ENCODE data around the gene ADGRL3. TPM values are rescaled to one million over a fixed set of nuclear protein-coding genes. Genes with fewer than 3 reads are reported as not detected.

The ADGRL3 gene
- total RNA-seq, 1 donor from 2014 or later: 31.3 TPM

- DNase-seq (ENCODE audit: low read depth) (peak; percentile 64), FAIRE-seq (no peak)
- Histone ChIP-seq H3K79me2 (ENCODE audit: insufficient read depth, low read length) (no peaks in the 10 kb centered on the region), H3K27ac (ENCODE audit: low read depth, low read length) (peak overlapping the region; percentile 59), H3K4me3 (ENCODE audit: insufficient read depth, low read depth, low read length) (no peak overlapping the region), H3K9me3 (ENCODE audit: insufficient read depth, low read depth, low read length) (no peaks in the 10 kb centered on the region), H3K9ac (ENCODE audit: low read length) (peak overlapping the region; percentile 55), H4K20me1 (ENCODE audit: insufficient read depth, low read length) (no peaks in the 10 kb centered on the region), H3K27me3 (ENCODE audit: insufficient read depth, low read length) (no peaks in the 10 kb centered on the region), H3K4me1 (ENCODE audit: insufficient read depth, low read length) (peaks cover 20% of the 10 kb centered on the region), H3K36me3 (ENCODE audit: insufficient read depth, low read length) (no peaks in the 10 kb centered on the region), H3K4me2 (ENCODE audit: low read length) (peak overlapping the region; percentile 77), H2AFZ (ENCODE audit: low read depth, low read length) (peak overlapping the region; percentile 6)
- Mint-ChIP-seq H3K4me3 (ENCODE audit: unreplicated experiment) (no peak overlapping the region), H3K36me3 (ENCODE audit: low read depth, unreplicated experiment) (no peaks in the 10 kb centered on the region), H3K9me3 (ENCODE audit: unreplicated experiment) (no peaks in the 10 kb centered on the region), H3K27ac (ENCODE audit: unreplicated experiment) (peak overlapping the region; percentile 83), H3K27me3 (ENCODE audit: low read depth, unreplicated experiment) (no peaks in the 10 kb centered on the region), H3K4me1 (ENCODE audit: low read depth, unreplicated experiment) (peaks cover 22% of the 10 kb centered on the region)
- no peak for TF ChIP-seq EZH2 (IDR thresholded peaks at IDR 0.05; ENCODE audit: insufficient read depth, low read length)
- TF ChIP-seq CTCF (IDR thresholded peaks at IDR 0.05; ENCODE audit: insufficient read depth, low read depth, low read length): no peak
These were observed 173.8 kb downstream of the ADGRL3 start for GRCh38 chr4:61373901-61374440.

GRCh38 chr4:61374447-61374891 is 174.3 kb downstream of the ADGRL3 start:
- Mint-ChIP-seq H3K9me3 (ENCODE audit: unreplicated experiment) (no peaks in the 10 kb centered on the region), H3K4me3 (ENCODE audit: unreplicated experiment) (no peak overlapping the region), H3K27ac (ENCODE audit: unreplicated experiment) (peak overlapping the region; percentile 83), H3K4me1 (ENCODE audit: low read depth, unreplicated experiment) (peaks cover 22% of the 10 kb centered on the region), H3K36me3 (ENCODE audit: low read depth, unreplicated experiment) (no peaks in the 10 kb centered on the region), H3K27me3 (ENCODE audit: low read depth, unreplicated experiment) (no peaks in the 10 kb centered on the region)
- Histone ChIP-seq H3K36me3 (ENCODE audit: insufficient read depth, low read length) (no peaks in the 10 kb centered on the region), H3K4me2 (ENCODE audit: low read length) (peak overlapping the region; percentile 77), H3K79me2 (ENCODE audit: insufficient read depth, low read length) (no peaks in the 10 kb centered on the region), H4K20me1 (ENCODE audit: insufficient read depth, low read length) (no peaks in the 10 kb centered on the region), H3K9me3 (ENCODE audit: insufficient read depth, low read depth, low read length) (no peaks in the 10 kb centered on the region), H3K27ac (ENCODE audit: low read depth, low read length) (peak overlapping the region; percentile 59), H2AFZ (ENCODE audit: low read depth, low read length) (peak overlapping the region; percentile 6), H3K4me3 (ENCODE audit: insufficient read depth, low read depth, low read length) (no peak overlapping the region), H3K27me3 (ENCODE audit: insufficient read depth, low read length) (no peaks in the 10 kb centered on the region), H3K4me1 (ENCODE audit: insufficient read depth, low read length) (peaks cover 20% of the 10 kb centered on the region), H3K9ac (ENCODE audit: low read length) (peak overlapping the region; percentile 55)
- DNase-seq (ENCODE audit: low read depth) (peak; percentile 72), FAIRE-seq (no peak)
- TF ChIP-seq EZH2 (IDR thresholded peaks at IDR 0.05; ENCODE audit: insufficient read depth, low read length) (no peak), CTCF (IDR thresholded peaks at IDR 0.05; ENCODE audit: insufficient read depth, low read depth, low read length) (no peak)

- H3K4me2 ChIP-seq (ENCODE audit: low read length): peak overlapping the region; percentile 19
- peaks cover 20% of the 10 kb centered on the region for H3K4me1 ChIP-seq (ENCODE audit: insufficient read depth, low read length)
- H3K36me3 Mint-ChIP-seq (ENCODE audit: low read depth, unreplicated experiment): no peaks in the 10 kb centered on the region
- DNase-seq (ENCODE audit: low read depth) (peak; percentile 27), FAIRE-seq (no peak)
- H3K27ac ChIP-seq (ENCODE audit: low read depth, low read length): no peak overlapping the region
- no peaks in the 10 kb centered on the region for H3K27me3 ChIP-seq (ENCODE audit: insufficient read depth, low read length)
- no peaks in the 10 kb centered on the region for H4K20me1 ChIP-seq (ENCODE audit: insufficient read depth, low read length)
- H3K36me3 ChIP-seq (ENCODE audit: insufficient read depth, low read length): no peaks in the 10 kb centered on the region
- H3K79me2 ChIP-seq (ENCODE audit: insufficient read depth, low read length): no peaks in the 10 kb centered on the region
- H3K9me3 Mint-ChIP-seq (ENCODE audit: unreplicated experiment): no peaks in the 10 kb centered on the region
- no peak overlapping the region for H3K9ac ChIP-seq (ENCODE audit: low read length)
- H3K4me3 ChIP-seq (ENCODE audit: insufficient read depth, low read depth, low read length): no peak overlapping the region
- H2AFZ ChIP-seq (ENCODE audit: low read depth, low read length): no peak overlapping the region
- TF ChIP-seq EZH2 (IDR thresholded peaks at IDR 0.05; ENCODE audit: insufficient read depth, low read length) (no peak), CTCF (IDR thresholded peaks at IDR 0.05; ENCODE audit: insufficient read depth, low read depth, low read length) (no peak)
- no peaks in the 10 kb centered on the region for H3K27me3 Mint-ChIP-seq (ENCODE audit: low read depth, unreplicated experiment)
- no peaks in the 10 kb centered on the region for H3K9me3 ChIP-seq (ENCODE audit: insufficient read depth, low read depth, low read length)
- no peak overlapping the region for H3K4me3 Mint-ChIP-seq (ENCODE audit: unreplicated experiment)
- peak overlapping the region; percentile 83 for H3K27ac Mint-ChIP-seq (ENCODE audit: unreplicated experiment)
- H3K4me1 Mint-ChIP-seq (ENCODE audit: low read depth, unreplicated experiment): peaks cover 22% of the 10 kb centered on the region
These were observed 175.2 kb downstream of the ADGRL3 start for GRCh38 chr4:61375301-61375700.
